Measurements from ENCODE around the gene WWOX.

DNA sequence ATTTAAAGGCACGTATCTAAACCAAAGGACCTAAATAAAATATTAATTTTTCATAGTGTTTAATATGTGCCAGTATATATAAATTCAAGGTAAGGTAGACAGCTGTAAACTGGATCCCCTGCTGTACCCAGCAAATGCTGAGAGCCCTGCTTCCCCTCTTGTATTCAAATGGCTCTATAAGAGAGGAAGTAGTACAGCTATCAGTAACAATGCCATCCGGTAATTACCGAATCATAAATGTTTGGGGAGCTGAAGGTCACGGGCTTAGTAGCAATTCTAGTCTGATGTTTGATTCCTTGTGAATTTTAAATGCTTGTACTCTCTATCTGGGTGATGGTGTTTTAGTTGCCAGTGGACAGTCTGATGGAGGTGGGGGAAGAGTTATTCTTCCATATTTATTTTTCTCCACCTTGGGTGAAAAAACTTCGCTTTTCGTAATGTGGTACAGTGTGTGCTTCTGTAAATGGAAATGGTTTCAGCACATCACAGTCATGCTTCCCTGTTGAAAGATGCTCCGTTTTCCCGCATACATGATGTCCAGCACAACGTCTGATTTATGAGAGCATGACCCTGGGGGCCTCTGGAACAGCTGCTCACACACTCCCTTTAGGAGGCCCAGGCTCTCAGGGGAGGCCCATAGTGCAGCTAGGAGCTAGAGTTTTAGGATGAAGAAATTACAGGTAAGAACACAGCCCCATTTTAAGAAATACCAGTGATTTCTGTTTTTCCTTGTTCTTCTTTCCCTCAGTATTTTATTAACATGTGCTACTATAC, 423.9 kb downstream of the WWOX start:
- TF ChIP-seq CTCF (IDR thresholded peaks at IDR 0.05; ENCODE audit: low read depth, low read length) (no peak), POLR2A (IDR thresholded peaks at IDR 0.05; ENCODE audit: extremely low read depth, insufficient read length) (no peak)

Measured in NB4 (cell line).